Stimulated activated CD4-positive, alpha-beta T cell treated with anti-CD3 and anti-CD28 coated beads, TNF-alpha, amount 100 ng/mL, for 24 hours (primary cell): ENCODE data around the gene MPP3.
A peak's percentile ranks its signal among the peaks of the same experiment; 100 is the strongest.

ENCODE experiments used
- DNase-seq, 3 experiments: peaks; one replicate each; pipeline ENCODE4 v3.0.0-alpha.2; 2020; ENCODE audit warnings: low read depth in 3 of 3

Gene MPP3

DNA sequence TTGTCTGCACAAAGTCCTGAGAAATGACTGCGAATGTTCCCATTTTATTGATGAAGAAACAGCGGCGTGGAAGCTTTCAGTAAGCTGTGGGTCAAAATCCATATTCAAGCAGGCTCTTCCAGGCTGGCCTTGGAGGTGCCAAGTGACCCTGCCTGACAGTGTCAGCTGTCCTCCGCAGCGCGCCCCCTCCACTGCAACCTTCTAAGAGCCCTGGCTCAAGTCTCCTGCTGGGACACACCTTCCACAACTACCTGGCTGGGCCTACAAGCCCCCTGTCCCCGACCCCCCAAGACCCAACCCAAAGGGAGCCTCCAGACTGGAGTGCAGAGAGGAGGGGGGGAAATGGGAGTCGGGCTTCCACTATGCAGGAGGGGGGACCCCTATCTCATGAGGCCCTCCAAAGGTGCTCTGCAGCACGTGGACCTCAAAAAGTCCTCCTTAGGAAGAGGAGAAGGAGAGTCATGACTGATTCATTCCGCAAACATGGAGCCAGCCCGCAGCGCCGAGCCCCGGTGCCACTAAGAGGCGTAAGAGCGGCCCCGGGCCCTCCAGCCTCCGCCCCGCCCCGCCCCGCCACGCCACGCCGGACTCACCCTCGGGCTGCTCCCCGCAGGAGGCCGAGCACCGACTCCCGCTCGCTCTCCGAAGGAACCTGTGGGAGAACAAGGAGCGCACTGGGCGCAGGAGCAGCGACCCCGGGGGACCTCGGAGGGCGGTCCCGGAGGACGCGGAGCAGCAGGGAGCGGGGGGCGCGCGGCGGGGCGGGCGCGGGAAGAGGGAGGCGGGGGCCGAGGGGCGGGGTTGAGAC lies 574 bp downstream of the MPP3 start:
- DNase-seq: peak in 1 of 3 experiments; percentile 16

DNA sequence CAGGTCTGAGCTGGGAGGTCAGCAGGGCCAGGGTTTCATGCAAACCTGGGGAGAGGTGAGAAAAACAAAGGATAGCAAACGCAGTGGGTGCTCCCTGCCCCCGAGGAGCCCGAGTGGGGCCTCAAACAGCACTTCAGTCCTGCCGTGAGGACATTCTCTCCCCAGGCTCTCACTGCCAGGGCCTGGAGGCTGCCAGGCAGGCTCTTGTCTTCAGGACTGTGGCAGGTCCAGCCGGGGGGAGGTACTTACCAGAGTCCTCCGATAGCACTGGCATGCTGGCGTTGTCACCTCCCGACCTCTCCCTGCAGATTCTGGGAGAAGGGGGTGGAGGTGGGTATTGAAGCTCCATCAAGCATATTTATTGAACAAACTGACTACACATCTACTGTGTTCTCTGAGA lies 1.3 kb downstream of the MPP3 start:
- no peak for DNase-seq

DNA sequence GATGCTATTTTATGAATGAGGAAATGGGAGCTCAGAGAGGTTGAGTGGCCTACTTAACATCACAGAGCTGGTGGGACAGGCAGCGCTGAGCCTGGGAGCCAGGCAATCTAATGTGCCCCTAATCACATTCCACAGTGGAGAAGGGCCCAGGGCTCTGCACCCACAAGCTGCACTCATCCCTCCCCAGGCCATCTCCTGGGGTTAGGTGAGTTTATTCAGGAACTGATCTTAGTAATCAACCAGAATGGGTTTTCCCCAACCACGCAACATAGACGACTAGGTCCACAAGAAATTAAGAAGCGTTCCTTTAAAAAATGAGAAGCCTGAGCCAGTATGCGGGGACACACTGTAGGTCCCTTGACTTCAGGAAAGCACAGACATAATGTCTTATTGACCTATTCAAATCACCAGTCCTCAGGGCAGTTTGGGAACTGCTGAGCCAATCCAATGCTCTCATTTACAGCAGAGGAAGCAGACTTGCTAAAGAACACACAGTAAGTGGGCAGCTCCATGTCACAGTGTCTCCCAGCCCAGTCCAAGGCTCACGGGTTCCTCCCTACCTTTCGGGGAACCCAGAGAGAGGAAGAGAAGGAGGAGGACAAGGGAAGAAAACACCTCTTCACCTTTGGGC lies 2.3 kb downstream of the MPP3 start:
- no peak for DNase-seq

DNA sequence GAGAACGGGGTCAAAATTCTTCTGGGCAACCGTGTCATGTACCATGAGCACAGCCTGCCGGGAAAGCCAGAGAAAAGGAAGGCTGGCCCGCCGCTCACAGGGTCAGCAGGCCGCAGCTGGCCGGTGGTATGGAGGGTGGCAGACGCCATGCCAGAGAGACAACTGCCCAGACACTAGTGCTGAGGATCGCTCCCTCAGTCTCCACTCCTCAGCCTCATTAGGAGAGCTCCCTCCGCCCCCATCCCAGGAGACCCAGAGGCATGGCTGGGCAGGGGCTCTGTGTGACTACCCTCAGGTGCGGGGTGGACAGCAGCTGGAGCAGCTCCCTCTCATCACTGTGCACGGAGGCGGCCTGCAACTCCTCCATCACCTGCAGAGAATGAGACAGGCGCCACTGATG lies 3.2 kb downstream of the MPP3 start:
- DNase-seq: no peak

DNA sequence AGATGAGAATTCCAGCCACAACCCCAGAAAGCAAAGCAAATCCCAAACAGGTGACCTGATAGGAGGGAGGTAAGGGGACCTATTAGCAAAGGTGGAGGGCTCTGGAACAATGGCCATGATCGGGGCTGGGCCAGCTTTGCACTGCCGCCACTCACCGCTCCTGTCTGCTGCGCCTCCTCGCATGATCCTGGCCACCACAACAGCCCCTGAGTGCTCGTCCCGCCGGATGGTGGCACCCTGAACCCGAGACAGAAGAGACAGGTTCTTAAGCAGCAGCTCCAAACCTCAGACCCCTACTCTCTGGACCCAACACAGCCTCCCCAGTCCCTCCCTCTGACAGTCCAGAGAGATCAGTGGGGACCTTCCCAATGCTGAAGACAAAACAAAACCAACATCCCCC lies 5.3 kb downstream of the MPP3 start:
- DNase-seq: no peak

DNA sequence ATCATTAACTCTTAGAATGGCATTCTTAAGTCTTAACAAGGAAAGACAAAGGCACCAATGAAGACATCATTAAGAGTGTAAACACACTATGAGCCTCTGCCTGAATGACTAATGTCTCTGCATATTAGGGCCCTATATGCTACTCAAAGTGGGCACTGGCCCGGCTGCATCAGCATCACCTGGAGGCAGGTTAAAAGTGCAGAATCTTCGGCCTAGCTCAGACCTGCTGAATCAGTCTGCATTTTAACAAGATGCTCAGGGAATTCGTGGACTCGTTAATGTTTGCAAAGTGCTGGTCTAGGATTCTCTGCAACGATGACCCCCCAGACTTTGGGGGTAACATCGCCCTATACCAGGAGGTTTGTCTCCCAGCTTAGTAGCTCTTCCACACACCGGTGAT lies 6.7 kb downstream of the MPP3 start:
- no peak for DNase-seq

DNA sequence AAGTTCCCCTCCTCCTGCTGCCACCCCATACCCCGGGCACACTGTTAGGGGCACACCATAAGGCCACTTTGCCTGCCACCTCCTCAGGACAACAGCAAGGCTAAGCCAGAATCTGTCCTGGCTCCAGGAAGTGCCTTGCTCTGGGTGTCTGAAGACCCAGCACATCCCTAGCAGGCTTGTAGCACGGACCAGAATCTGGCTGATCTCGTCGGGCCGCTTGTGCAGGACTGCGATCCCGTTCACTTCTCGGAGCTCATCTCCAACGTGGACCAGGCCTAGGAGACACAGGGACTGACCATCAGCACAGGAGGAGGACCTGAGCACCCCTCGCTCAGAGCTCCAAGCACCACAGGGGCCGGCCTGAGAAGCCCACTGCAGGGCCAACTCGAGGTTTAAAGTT lies 7.4 kb downstream of the MPP3 start:
- DNase-seq: no peak

DNA sequence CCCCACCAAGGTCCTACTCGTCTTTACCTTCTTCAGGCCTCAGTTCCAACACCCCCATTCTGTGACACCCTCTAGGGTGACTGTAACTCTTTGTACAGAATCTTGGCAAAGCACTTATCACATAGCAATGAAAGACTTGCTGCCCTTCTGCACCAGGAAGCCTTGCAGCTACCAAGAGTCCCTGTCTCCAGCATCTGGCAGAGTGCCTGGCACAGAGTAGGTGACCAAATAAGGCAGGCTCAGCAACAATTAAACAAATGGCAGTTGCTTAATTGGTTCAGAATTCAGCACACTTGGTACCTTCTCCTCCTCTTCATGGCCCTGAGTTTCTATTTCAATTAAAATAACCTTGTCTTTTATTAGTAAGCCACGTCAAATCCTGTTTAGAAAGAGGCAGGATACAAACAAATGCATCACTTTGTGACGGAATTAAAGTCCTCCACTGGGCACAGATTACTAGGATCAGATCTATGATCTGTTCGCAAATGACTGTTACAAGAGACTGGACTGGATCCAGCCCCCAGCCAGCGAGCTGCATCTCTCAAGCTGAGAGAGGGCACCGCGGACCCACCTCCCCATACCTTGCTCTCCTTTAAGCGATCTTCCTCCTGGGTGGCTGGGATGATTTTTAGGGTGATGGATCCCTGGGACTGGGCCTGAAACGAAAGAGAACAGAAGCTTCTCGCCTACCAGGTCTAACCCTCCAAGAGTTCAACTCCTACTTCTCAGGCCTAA lies 9.4 kb downstream of the MPP3 start:
- no peak for DNase-seq

DNA sequence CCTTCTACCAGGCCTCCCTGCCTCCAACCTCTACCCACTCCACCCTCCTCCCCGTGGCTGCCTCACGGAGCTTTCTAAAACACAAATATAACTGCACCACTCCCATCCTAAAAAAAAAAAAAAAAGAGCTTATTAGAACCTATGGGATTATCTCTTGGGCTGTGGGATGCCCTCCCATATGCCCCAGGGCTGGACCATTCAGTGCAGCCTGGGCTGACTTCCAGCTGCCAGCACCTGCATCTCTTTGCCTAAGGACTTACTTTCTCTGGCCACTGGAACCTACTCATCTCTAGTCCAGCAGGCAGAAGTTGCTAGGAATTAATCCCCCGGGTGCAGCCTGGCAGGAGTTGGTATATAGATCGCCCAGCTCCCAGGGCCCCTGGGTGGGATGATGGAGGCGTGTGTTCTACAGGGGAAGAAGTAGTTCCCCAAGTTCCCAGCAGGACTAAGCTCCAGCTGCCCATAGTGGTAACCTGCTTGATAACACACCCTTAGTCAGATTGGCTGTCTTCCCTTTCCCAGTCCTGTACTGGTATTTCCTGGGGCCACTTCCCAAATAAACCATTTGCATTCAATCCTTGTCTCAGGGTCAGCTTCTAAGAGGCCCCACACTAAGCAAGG lies 10.3 kb downstream of the MPP3 start:
- DNase-seq: no peak

DNA sequence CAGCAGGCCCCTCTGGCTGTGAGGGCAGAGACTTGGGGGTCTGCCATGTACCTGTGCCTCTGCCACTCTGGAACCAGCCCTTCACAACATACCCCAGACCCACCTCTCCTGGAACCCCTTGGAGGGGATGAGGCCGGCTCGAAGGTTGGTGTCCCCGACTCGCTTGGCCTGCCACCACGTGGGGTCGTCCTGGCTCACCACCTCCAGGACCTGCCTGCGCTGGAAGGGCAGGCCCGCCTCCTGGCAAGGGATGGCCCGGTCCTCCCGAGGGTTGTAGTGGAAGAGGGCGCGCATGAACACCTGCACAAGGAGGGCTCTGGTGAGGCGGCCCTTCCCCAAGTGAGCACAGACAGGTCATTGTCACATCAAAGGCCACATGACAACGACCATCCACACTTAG lies 12.2 kb downstream of the MPP3 start:
- DNase-seq: no peak

DNA sequence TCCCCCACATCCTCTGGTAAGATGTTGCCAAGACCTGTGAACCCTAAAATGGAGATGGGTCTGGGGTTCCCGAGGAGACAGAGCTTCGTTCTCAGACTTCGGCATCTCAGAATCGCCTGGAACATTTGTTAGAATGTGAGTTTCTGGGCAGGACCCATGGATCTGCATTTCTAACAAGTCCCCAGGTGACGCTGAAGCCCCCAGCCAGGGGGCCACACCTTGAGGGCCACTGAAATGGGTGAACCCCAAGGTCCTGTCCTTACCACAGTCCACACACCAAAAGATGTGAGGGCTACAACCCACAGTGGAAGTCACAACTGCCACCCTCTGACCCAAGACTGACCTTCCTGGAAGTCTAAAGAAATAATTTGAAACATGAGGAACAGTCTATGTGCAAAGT lies 14.0 kb downstream of the MPP3 start:
- DNase-seq: no peak

DNA sequence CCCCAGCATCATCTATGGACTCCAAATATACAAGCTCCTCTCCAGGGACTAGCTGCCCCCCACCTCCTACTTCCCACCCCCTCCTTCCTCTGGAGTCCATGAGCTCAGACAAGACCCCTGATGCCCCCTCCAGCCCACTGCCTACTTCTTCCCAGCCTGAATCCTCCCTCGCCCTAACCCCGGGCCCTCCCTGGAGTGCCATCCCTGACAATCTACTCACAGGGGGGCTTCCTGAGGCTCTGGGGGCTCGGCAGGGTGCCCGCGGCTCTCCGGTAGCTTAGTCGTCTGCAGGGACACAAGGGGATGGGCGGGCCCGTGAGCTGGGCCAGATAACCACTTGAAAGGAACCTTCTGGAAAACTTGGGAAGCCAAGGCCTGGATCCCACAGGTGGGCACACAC lies 15.1 kb downstream of the MPP3 start:
- DNase-seq: no peak

DNA sequence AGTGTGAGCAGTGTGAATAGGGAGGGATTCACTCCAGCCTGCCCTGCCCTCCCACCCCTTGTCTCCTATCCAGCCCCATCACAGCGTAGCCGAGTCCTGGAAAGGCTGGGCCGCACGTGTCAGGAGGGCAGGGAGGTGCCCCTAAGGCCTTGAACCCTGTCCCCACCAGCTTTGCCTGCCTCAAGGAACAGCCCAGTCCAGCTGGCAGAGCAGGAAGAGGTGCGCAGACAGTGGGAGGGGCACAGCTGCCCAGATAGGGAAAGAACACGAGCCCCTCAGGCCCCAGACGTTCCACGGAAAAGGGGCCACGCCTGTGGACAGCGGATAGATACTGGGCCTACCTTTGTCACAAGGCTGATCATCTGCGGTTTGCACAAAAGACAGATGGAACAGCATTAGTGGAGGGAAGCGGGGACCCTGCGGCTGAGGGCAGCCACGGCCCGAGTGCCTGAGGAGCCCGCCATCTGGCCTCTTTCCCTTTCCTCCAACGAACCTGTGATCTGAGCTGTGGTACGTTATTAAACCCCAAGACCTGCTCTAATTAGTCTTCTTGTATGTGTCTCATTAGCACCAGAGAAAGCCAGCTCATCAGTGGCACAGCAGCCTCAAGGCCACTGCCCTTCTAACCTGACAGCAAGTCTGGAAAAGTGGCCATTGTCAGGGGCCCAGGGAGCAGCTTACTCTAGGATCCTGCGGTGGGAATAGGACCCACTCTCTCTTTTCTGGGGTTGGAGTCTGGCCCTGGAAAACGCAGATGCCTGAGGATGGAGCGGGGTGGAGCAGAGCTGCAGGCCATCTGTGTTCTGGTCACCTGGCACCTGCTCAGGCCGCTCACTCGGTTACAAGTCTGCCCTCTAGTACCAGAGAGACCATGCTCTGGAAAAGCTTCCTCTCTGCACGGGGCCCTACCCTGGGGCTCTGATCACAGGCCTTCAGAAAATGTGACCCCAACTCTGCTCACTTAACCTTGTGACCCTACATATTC lies 16.3 kb downstream of the MPP3 start:
- no peak for DNase-seq

DNA sequence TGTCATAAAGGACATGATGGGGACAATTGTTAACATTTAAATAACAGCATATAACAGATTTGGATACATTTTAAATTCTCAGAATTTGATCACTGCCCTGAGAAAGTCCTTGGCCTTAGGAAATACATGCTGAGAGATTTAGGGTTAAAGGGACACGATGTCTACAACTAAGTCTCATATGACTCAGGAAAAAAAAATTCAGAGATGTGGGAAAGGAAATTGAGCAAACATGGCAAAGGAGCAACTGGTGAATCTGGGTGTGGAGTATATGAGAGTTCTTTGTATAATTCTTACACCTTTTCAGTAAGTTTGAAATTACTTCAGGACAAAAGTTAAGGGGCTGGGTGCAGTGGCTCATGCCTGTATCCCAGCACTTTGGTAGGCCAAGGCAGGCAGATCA lies 18.2 kb downstream of the MPP3 start:
- no peak for DNase-seq

DNA sequence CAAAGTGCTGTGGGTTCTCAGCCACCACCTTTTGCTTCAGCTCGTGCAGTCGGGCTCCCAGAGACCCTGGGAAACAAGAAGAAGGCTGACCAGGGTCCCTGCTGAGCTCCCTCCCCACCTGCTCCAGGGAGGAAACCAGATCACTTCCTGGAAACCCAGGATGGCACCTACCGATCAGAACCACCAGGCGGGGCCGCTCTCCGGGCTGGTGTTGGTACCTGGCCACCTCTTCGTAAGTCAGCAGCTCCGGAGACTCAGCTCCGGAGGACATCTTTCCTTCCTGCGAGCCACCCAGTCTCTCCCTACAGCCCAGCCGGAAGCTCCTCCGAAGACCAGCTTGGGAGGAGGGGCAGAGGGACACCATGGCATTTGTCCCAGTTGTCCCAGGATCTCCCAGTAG lies 18.9 kb downstream of the MPP3 start:
- DNase-seq: no peak

DNA sequence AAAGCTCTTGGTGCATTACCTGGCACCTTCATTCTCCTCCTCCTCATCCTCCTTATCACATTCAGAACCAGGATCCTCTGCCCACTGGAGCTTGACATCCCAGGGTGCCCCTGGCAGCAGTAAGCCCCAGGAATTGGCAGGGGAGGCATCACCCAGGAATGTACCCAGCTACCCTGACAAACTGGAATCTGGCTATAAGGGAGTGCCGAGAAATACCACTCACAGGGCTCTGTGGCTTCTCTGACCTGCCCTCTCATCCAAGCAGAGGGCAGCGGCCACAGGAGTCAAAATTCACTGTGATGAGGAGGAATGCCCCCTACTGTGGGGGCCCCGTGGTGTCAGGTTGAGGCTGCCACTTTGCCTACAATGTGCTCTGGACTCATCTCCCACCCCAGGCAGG lies 19.6 kb downstream of the MPP3 start:
- no peak for DNase-seq

DNA sequence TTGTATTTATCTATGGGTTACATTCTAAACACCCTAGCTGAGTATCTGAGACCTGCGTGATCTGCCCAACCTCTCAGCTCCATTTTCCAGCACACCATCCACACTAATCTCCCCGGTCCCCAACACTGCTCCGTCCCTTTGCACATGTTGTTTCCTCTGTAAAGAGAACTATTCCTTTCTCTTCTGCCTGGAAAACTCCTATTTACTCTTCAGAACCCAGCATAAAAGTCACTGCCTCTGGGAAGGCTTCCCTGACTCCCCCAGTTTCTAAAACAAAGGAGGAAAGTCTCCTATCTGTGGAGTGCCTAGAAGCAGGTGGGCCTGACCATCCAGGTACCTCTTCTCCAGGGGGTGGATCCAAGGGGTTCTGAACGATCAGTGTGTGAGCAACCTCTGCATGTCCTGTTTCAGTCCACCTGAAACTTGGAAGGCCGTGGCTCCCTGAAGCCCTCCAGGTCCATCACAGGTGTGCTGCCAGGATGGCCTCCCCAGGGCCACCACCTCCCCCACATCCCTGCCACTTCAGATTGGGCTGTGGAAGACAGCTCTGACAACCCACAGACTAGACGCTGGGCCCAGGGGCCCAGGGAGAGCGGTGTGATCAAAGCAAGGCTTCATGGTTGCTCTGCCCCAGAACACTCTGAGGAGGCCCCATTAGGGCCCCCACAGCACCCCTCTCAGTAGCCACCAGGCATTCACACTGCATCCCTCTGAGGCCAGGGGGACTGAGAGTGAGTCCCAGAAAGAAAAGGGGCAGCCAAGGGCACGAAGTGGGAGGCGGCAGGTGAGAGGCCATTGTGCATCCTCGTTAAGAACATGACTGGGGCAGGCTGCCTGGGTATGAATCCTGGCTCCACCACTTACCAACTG lies 20.3 kb downstream of the MPP3 start:
- DNase-seq: no peak

DNA sequence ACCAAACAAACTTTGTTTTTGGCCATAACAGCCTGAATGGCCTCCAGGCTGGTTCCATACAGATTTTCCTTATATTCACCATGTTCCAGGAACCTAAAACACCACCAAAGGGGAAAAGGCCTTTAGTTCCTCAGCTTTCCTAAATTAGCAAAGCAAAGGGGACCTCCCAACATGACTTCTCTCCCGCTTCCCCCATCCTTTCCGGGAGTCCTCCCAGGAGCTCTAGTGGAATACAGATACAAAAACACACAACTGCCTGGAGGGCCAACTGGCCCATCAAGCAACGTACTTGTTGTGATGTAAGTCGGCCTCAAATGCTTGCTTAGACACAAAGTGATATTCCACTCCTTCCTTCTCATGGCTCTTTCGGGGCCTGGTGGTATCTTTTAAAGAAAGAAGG lies 22.1 kb downstream of the MPP3 start:
- DNase-seq: no peak

DNA sequence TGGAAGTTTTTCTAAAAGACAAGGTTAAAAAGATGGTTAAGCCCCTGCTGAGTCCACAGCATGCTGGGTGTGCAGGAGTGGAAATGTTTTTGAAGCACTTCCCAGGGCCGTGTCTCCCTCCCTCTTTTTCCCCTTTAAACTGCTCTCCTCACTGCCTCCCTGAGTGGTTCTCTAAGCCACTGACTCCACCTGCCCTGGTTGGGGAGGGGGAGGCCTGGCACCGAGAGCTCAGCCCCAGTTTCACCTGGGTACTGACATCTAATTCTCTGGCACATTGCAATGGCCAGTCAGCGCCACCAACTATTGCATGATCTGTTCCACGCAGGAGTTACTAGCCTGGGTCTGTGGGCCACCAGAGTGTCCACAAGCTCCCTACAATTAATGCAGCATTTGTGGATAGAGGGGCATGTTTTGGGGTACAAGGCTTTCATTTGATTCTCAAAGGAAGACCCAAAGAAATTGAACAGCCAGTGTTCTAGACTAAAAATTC lies 22.7 kb downstream of the MPP3 start:
- DNase-seq: no peak

DNA sequence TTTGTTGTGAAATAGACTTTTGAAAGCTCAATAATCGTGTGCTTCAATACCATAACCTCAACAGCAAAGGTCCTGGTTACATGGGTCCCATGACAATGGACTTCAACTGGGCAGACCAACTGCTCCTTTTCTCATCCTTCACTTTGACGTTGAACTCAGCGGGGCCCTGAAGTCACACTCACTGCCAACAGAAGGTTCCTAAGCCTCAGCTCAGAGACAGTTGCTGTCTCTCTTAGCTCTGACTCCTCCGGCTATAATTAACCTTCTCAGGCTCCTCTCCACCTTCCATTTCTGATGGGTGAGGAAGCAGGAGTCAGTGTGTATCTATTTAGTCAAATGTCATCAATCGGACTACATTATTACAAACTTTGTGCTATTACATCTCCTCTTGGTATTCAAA lies 23.8 kb downstream of the MPP3 start:
- DNase-seq: no peak
